DND-41 (cell line): Measurements from ENCODE around the gene ECHDC3.

Source experiments
- ATAC-seq: fragments of 200-7000 bp; cut with Tn5 transposase; 3 replicates; pipeline ENCODE4 v1.9.1; 2021; ENCODE audit warnings: low read depth; ENCODE audit not compliant: insufficient read depth
- DNase-seq: peaks from one replicate; pipeline ENCODE4 v3.0.0-alpha.2; 2020
- H2AFZ ChIP-seq: 2 replicates; pipeline ENCODE4 v1.6.0; 2012; ENCODE audit warnings: low read depth, low read length
- H3K27ac ChIP-seq: 2 replicates; pipeline ENCODE4 v1.5.1; 2012; ENCODE audit warnings: low read length, inconsistent platforms
- H3K27me3 ChIP-seq: fragments of 200-600 bp; sonication (generic); 2 replicates; pipeline ENCODE4 v1.6.0; 2012; ENCODE audit warnings: low read length, mild to moderate bottlenecking, inconsistent platforms; ENCODE audit not compliant: insufficient read depth, poor library complexity
- H3K36me3 ChIP-seq: 2 replicates; pipeline ENCODE4 v1.5.1; 2012; ENCODE audit warnings: low read length, inconsistent platforms; ENCODE audit not compliant: insufficient read depth
- H3K4me1 ChIP-seq: 2 replicates; pipeline ENCODE4 v1.5.1; 2012; ENCODE audit warnings: mild to moderate bottlenecking, low read length; ENCODE audit not compliant: insufficient read depth
- H3K4me2 ChIP-seq: 2 replicates; pipeline ENCODE4 v1.6.0; 2012; ENCODE audit warnings: mild to moderate bottlenecking, moderate library complexity, low read length, inconsistent platforms; ENCODE audit not compliant: insufficient read depth
- H3K4me3 ChIP-seq, 2 experiments: fragments of 200-600 bp in 1 of 2; shearing (Covaris generic) in 1 of 2; 2 replicates each; pipeline ENCODE4 v1.5.1; 2012 to 2016; ENCODE audit warnings: inconsistent platforms in 2 of 2, low read length in 2 of 2, mild to moderate bottlenecking in 2 of 2, low read depth in 1 of 2, moderate library complexity in 1 of 2
- H3K79me2 ChIP-seq: 2 replicates; pipeline ENCODE4 v1.6.0; 2012; ENCODE audit warnings: low read length, inconsistent platforms; ENCODE audit not compliant: insufficient read depth
- H3K9ac ChIP-seq: 2 replicates; pipeline ENCODE4 v1.6.0; 2012; ENCODE audit warnings: low read depth, mild to moderate bottlenecking, inconsistent platforms, low read length, moderate library complexity
- H3K9me3 ChIP-seq: 2 replicates; pipeline ENCODE4 v1.5.1; 2012; ENCODE audit warnings: low read length, moderate library complexity, mild to moderate bottlenecking, inconsistent platforms; ENCODE audit not compliant: insufficient read depth, severe bottlenecking
- H4K20me1 ChIP-seq: 2 replicates; pipeline ENCODE4 v1.6.0; 2012; ENCODE audit warnings: low read length; ENCODE audit not compliant: insufficient read depth
- EZH2 ChIP-seq: IDR thresholded peaks from 3 replicates; pipeline ENCODE4 v1.6.1; 2012; ENCODE audit warnings: borderline replicate concordance, low read depth, mild to moderate bottlenecking, moderate library complexity, low read length, inconsistent platforms; ENCODE audit not compliant: severe bottlenecking
- TF ChIP-seq, protein P1 (sequence below): IDR thresholded peaks from 2 replicates; pipeline ENCODE4 v1.5.1; 2012; ENCODE audit warnings: borderline replicate concordance, low read length, moderate library complexity, mild to moderate bottlenecking; ENCODE audit not compliant: poor library complexity, severe bottlenecking; ENCODE audit errors: extremely low read depth

Gene ECHDC3

DNA sequence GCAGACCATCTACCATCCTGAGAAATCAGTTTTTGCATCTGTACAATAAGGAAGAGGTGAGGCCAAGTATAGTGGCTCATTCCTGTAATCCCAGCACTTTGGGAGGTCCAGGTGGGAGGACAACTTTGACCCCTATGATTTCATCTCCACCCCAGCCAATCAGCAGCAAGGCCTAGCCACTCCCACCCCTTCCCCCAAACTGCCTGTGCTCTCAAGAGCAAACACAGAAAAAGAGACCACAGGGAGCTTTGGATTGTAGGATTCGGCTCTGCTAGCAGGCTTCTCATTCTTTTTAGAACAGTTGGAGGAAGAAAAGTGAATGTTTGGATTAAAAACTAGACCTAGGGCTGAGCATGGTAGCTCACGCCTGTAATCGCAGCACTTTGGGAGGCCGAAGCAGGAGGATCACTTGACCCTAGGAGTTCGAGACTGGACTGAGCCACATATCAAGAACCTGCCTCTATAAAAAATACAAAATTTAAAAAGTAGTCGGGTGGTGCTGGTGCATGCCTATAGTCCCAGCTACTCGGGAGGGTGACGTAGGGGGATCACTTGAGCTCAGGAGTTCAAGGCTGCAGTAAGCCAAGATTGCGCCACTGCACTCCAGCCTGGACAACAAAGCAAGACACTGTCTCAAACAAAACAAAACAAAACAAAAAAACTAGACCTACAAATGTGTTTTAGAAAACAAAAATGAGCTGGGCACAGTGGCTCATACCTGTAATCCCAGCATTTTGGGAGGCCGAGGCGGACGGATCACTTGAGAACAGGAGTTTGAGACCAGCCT lies 55.9 kb downstream of the ECHDC3 start:
- no peak overlapping the region for H3K27ac ChIP-seq
- H3K27me3 ChIP-seq: no peaks in the 10 kb centered on the region
- H3K9me3 ChIP-seq: no peaks in the 10 kb centered on the region
- H3K4me2 ChIP-seq: no peak overlapping the region
- TF ChIP-seq, protein P1, sequence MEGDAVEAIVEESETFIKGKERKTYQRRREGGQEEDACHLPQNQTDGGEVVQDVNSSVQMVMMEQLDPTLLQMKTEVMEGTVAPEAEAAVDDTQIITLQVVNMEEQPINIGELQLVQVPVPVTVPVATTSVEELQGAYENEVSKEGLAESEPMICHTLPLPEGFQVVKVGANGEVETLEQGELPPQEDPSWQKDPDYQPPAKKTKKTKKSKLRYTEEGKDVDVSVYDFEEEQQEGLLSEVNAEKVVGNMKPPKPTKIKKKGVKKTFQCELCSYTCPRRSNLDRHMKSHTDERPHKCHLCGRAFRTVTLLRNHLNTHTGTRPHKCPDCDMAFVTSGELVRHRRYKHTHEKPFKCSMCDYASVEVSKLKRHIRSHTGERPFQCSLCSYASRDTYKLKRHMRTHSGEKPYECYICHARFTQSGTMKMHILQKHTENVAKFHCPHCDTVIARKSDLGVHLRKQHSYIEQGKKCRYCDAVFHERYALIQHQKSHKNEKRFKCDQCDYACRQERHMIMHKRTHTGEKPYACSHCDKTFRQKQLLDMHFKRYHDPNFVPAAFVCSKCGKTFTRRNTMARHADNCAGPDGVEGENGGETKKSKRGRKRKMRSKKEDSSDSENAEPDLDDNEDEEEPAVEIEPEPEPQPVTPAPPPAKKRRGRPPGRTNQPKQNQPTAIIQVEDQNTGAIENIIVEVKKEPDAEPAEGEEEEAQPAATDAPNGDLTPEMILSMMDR: no peak
- no peak for TF ChIP-seq EZH2
- H3K4me3 ChIP-seq: no peak overlapping the region
- no peak overlapping the region for H3K9ac ChIP-seq
- H3K79me2 ChIP-seq: no peaks in the 10 kb centered on the region
- no peak for DNase-seq
- H3K36me3 ChIP-seq: no peaks in the 10 kb centered on the region
- no peak overlapping the region for H2AFZ ChIP-seq
- no peaks in the 10 kb centered on the region for H4K20me1 ChIP-seq
- no peak for ATAC-seq
- H3K4me1 ChIP-seq: peaks cover 5% of the 10 kb centered on the region; the same call in 1 of the 2 replicates

DNA sequence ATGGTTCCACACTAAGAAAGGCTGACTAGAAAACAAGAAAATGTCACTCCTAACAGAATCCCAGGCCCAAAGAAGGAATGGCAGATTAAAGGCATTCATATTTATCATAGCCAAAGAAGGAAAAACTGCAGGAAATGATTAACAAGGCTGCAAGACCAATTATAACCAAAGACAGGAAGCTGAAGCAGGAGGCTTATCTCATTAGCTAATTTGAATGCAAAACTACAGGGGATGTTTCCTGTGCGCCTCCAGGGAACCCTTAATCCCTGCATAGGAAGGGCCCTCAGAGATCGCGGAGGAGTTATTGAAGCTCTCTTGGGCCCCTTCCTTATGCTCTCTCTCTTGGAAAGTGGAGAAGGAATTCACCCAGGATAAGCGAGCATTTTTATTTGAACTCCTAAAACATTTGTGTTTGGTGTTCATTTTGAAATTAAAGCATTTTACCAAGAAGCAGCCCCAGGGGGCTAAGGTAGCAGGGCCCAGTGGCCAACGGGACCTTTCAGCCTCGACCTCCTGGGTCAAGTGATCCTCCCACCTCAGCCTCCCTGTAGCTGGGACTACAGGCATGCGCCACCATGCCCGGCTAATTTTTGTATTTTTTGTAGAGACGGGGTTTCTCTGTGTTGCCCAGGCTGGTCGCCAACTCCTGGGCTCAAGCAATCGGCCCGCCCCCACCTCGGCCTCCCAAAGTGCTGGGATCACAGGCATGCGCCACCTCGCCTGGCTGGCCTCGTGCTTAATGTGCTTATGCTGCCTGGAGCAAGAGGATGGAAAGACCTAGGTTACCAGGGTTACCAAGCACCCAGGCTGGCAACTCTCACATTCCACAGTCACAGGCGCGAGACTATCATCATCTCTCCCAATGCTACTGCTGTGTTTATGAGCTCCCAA lies 56.9 kb downstream of the ECHDC3 start:
- Histone ChIP-seq H3K36me3 (no peaks in the 10 kb centered on the region), H3K4me2 (no peak overlapping the region), H3K79me2 (no peaks in the 10 kb centered on the region), H3K4me1 (peaks cover 5% of the 10 kb centered on the region; the same call in 1 of the 2 replicates), H3K27me3 (no peaks in the 10 kb centered on the region), H3K9ac (no peak overlapping the region), H3K9me3 (no peaks in the 10 kb centered on the region), H3K4me3 (no peak overlapping the region), H4K20me1 (no peaks in the 10 kb centered on the region), H3K27ac (no peak overlapping the region), H2AFZ (no peak overlapping the region)
- DNase-seq (no peak), ATAC-seq (no peak)
- TF ChIP-seq, protein P1: no peak
- no peak for TF ChIP-seq EZH2

DNA sequence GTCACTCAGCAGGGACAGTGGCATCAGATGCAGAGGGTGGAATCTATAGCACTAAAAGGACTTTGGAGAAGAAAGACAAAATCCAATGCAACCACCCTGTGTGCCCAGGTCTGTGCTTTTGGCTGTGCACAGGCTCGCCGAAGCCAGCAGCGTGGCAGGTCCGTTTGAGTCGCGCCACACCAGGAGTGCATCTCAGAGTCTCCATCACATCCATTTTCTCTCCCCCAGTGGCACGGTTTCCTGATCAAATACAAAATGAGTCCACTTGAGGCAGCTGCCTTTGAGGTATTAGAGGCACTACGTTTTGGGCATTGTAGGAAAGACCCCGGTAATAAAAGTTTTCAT lies 57.5 kb downstream of the ECHDC3 start:
- Histone ChIP-seq H3K79me2 (no peaks in the 10 kb centered on the region), H3K36me3 (no peaks in the 10 kb centered on the region), H2AFZ (no peak overlapping the region), H3K4me3 (no peak overlapping the region), H3K4me1 (peaks cover 5% of the 10 kb centered on the region; the same call in 1 of the 2 replicates), H4K20me1 (no peaks in the 10 kb centered on the region), H3K9ac (no peak overlapping the region), H3K27ac (no peak overlapping the region), H3K4me2 (no peak overlapping the region), H3K27me3 (no peaks in the 10 kb centered on the region), H3K9me3 (no peaks in the 10 kb centered on the region)
- DNase-seq: no peak
- TF ChIP-seq EZH2: no peak
- TF ChIP-seq, protein P1: no peak
- no peak for ATAC-seq
